ENCODE results near the gene CDC7.
A peak's percentile ranks its signal among the peaks of the same experiment; 100 is the strongest.
"Not testable (repeated sequence)": the region's sequence is repeated elsewhere in the genome, so short reads cannot be mapped to it uniquely, and the experiment has no call there.

The CDC7 gene

DNA sequence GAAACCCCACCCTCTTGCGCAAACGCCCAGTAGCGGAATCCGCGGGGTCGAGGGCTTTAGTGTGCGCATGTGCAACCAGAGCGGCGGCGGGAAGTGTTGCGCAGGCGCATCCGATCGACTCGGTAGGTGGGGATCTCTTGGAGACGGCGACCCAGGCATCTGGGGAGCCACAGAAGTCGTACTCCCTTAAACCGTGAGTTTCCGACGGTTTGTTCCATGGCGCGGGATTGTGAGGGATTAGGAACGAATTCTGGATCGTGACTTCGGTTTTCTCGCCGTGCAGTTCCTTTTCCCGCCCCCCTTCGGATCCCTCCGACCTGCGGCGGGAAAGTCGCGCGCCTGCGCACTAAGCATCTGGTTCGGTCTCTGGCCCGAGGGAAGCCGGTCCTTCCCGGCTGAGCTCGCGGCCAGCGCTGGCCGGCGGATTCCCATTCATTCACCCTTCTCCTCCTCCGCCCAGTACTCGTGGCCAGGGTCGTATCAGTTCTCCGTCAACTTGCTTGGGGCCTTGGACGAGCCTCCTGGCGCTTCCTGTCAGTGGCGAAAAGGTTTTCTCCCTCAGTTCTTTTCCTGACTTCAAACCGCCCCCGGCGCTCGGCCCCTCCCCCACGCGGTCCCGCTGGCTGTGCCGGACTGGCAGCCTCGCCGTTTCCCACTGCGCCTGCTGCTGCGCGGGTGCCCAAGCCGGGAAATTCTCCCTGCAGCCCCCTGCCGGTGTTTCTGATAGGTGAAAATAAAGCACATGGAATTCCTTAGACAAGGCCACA, at the start of gene CDC7:
Gene CDC7, plus strand, starts transcription at position 96 of the 767 bp plus-strand sequence. CDS start 866 bp downstream, outside the sequence.
- peak; percentile 85 to 98 for DNase-seq

DNA sequence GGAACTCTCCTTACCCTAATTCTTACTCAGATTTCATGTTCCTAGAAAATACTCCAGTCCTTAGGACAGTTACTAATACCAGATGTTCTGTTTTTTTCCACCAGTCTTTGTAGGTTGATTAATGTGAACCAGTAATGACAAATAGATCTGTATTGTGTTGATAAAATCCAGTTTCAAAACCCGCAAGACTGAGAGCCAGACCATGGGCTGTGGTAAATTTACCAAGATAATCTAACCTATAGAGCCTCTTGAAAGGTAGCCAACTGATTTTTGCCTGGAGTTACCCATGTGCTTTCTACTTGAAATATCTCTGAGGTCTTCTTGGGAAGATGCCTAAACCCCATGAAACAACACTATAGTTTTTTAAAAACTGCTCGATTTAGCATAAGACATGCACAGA, 46.5 kb upstream of the CDC7 start:
- DNase-seq = no peak

DNA sequence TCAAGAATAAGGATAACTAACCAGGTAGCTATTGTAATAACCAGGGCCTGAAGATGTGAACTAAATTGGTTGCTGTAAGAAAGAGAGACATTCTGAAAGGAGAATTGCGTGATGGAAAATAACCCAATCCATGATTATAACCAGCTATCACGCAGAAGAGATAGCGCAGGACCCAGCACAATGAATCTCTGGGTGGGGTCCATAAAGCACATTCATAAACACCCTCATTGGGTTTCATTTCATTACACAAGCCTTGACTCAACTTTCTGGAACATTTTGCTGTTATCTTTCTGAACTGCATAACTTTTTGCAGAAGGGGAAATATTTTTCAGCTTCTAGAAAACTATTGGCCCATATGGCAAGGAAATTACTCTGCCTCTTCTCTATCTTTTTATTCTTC, 45.3 kb upstream of the CDC7 start:
- DNase-seq = no peak

DNA sequence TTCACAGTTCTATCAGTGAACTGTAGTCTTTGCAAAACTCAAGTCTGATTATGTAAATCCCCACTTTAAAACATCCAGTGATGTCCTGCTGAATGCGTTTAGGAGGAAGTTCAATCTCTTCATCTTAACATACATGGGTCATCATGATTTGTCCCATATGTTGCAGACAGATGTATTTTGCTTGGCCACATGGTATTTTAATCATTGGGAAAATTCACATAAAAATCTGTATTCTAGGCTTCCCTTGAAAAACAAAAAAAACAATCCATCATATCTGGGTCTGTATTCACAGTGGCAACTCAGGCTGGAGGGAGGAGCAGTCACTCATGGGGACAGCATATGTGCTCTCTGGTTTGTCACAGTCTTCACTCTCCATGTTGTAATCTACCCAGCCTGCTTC, 44.8 kb upstream of the CDC7 start:
- no peak for DNase-seq

DNA sequence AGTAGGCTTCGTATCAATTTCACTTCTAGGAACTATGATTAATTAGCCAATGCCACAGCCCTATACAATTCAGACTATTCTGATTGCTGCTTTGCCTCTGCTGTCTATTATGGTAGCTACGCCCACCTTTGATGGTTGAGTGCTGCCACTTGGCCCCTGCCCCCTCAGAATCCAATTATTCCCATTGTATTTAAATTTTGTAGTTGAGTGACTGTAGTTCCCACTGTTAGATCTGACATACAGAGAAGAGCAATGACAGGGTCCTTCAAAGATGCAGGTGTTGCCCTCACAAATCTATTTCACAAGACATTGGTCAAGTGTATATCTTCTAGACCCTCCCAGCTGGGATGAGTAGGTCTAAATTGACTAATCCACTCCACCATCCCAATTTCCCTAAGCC, 35.3 kb upstream of the CDC7 start:
- DNase-seq = not testable (repeated sequence)

DNA sequence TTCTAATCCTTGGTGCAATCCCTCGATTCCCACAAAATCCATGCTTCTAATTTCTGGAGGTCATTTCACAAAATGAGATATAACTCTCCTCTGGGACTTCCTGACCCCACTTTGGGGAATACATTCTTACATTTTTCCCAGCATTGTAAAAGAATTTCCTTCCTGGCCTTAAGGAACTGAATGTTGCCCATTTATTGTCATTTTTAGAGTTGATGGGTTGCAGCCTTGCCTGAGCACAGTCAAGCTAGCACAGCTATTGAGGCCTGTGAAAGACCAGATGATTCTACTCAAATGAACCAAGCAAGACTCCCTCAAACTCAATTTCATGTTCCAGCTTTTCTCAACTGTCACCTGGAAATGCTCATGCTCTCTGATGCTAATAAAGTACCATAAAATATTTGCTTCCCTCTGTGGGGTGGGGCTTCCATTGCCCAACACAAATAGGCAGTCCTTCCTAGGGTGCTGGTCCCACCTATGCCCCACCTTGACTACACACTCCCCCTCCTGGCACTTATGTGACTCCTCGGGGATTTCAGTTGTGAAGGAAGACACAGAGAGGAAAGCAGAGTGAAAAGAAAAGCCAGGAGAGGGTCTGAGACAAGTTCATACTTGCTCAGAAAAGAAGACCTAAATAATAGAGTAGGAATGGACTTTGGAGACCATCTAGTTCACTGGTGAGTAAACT, 24.0 kb upstream of the CDC7 start:
- DNase-seq = no peak

DNA sequence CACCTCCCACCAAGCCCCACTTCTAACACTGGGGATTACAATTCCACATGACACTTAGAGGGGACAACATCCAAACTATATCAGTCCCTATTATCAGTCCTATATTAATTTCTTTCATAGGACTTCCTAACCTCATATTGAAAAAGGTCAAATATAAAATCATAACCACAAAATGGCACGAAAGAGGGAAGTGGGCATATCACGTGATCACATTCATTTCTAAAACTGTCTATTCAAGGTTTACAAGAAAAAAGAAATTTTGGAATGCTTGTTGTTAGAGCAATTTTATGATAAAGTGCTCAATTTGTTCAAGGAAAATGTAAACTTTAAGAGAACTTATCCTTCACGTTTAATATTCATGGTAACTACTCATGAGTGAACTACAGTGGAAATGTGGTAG, 13.2 kb upstream of the CDC7 start:
- no peak for DNase-seq

DNA sequence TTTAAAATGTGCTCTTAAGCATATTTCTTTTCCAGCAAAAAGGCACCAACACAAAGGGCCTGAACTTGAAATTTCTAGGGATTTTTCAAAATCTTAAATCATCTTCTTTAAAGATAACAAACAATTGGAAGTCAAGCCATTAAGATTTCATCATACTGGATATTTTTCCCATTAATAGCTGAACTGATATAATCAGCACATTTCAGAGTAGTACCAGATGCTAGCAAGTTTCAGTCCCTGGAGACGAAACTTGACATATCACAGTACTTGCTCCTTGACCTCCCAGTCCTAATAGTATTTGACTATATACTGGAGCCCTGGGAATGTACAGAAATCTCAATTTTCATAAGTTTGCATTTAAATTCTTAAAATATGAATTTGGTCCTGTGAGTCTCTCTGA, 10.2 kb upstream of the CDC7 start:
- DNase-seq = no peak

DNA sequence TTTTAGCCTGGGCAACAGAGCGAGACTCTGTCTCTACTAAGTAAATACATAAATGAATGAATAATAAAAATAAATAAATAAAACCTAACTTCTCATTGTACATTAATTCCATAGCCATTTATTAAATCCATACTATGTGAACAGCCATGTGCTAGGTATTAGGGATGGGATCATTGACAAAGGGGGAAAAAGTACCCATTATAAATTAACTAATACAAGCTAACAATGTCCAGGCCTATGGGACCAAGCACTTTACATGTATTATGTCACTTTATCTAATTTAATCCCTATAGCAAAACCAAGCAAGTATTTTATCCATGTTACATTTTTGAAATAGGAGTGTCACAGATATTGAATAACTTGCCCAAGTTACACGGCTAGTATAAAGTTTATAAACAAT, 2.6 kb upstream of the CDC7 start:
- DNase-seq = no peak

DNA sequence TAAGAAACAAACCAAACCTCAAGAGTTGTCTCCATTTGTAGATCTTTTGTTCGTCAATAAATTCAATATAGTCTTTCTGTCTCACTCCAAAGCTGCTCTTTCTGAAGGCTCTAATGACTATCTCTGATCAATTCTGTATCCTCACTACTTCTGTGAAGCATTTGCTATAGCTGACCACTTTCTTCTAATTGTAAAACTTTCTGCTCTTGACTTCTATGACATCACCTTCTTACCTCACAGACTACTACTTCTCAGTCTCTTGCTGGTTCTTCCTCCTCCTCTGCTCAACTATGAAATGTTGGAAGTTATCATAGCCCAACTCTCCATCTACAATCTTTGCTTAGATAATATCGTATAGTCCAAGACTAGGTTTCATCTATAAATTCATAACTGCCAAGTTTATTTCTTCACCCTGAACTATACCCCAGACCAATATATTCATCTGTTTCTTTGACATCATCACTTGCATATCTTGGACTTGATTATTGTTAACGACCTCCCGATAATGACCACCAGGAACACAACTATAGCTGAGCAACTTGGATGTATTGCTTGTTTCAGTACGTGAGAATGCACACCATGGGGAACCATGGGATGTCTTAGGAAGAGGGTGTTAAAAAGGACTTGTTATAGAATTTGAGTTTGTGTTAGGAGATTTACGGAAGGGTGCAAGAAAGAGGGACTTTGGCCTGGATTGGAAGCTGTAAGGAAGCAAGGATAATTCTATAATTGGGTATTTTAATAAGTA, 2.0 kb upstream of the CDC7 start:
- no peak for DNase-seq

DNA sequence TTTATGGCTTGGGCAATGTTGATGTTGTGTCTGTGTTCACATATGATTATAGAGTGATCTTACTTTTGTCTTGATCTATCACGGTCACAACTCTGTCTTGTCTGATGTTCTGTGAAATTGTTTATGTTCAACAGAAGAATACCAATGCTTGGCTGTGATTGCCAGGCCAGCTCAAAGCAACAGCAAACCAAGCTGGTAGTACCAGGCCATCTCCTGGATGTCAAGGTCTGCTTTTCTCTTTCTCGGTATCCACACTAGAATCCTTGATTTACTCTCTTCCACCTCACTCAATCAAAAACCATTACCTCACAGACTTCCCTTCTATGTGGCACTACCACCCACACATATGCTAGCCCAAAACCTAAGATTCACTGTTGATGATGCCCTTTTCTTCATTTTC, 1.3 kb upstream of the CDC7 start:
- DNase-seq = no peak

DNA sequence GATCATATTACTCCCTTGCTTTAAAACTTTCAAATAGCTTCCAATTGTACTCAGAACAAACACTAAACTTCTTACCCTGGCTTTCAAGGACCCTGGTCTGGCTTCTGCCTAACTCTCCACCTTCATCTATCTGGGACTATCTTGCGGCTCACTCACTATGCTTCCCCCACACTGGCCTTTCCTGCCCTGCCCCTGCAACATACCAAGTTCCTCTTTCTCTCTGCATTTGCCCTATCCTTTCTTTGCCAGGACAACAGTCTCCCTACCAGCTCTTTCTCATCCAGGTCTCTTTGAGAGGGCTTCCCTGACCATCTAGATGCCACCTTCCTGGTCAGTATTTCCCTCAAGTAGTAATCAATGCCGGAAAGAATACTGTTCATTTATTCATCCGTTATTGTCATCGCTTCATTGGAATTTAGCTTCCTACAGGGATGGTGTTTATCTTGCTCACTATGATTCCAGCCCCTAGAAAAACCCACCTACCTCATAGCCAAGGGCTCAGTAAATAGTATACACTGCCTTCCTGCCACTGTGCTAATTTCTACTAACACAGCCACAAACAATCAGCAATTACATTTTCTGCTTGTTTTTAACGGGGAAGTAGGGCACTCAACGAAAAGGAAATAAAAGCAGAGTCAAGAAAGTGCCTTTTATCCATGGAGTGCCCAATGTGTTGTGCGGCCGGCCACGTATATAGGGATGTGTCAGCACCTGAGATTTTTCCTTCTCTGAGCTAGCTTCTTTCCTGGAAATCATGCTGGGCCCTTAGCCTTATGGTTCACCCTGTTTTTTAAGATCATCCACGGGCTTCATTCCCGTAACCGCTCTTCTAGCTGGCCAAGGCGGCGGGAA, 521 bp upstream of the CDC7 start:
- DNase-seq = peak in 1 of 2 donors; percentile 13

DNA sequence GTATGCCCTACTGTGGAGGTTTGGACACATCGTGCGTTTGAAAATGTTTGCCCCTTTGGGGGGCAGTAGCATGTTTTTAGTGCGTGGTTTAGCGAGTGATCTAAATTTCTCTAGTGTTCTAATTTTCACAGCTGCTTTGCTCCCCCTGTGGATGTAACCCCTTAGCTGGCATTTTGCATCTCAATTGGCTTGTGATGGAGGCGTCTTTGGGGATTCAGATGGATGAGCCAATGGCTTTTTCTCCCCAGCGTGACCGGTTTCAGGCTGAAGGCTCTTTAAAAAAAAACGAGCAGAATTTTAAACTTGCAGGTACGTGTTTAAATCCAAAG, 836 bp downstream of the CDC7 start:
- DNase-seq = no peak

DNA sequence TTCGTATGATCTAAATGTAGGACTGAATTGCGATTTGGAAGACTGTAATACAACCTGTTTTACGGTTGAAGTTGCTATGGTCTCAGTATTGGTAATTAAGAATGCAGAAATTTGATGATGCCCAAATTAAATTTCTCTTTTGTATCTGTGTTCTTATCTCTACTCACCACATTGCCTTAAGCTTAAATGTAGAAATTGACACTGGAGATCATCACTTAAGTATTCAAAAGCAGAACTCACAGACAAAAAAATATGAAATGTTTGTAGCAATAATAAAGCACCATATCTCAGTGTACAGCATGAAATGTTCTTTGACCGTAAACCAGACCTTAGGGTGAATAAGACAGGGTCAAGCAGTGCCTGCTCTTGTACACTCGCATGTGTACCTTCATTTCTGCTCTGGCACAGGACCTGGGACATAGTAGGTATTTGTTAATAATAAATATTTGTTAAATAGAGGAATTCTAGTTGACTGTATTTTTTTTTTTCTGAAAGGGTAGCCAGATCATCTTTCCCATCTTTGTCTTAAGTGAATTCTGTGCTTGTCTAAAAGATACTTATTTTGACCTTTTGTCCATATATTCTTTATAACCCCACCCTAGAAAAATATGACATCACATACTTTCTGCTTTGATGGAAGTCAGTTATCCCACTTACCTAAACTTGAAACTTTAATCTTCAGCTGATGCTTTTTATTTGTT, 1.5 kb downstream of the CDC7 start:
- DNase-seq = no peak

DNA sequence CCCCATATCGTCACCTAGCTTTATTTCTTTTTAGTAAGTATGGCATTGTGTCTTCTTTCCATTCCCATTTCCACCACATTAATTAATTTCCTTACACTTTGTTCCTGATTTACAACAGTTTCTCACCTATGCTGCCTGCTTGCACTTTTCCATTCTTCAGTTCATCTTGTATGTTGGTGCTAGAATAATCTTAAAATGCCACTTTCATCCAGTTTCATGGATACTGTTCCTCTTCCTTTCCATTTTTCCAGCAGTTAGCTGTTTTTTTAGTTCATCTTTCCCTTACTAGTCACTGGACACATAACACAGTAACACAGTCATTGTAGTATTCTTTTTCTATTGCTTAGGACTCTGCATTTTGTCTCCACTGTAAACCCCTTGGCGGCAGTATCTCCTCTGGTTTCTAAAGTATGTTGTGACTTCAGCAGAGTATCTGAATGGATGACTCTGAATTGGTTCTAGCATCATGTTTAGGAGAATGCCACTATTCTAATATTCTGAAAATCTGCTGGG, 2.1 kb downstream of the CDC7 start:
- DNase-seq = no peak

DNA sequence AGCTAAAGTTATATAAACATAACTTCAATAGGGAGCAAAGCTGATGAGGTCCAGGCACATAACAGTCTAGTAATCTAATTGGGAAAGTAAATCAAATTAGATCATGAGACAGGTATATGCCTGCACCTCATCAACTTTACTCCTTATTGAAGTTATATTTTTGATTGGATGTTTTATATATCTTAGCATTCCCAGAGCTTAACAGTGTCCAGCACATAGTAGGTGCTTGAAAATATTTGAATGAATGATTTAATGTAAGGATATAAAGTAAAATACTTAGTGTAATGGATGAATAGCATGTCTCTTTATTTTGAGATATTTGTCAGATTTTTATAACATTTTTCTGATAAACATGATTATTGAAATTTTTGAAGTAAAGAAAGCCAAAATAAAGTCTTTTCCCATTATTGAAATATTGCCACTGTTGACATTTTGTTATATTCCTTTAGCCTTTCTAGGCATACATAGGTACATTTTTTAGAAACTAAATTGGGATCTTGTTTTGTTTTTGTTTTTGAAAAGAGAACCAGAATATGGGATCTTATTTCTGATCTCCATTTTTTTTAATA, 2.8 kb downstream of the CDC7 start:
- DNase-seq = no peak

DNA sequence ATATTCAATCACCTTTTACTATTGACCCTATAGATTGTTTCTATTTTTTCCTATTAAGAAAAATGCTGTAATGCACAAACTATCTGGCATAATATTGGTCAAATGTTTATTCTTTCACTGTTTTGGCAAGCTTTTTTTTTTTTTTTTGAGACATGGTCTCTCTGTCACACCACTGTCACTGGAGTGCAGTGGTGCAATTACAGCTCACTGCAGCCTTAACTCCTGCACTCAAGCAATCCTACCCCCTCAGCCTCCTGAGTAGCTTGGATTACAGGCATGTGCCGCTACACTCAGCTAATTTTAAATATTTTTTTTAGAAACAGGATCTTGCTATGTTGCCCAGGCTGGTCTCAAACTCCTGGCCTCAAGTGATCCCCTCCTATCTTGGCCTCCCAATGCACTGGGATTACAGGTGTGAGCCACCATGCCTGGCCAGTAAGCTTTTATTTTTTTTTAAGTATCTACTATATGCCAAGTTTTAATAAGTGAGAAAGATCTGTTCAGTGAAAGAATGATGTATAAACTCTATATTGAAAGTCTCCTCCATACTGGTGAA, 3.4 kb downstream of the CDC7 start:
- no peak for DNase-seq

DNA sequence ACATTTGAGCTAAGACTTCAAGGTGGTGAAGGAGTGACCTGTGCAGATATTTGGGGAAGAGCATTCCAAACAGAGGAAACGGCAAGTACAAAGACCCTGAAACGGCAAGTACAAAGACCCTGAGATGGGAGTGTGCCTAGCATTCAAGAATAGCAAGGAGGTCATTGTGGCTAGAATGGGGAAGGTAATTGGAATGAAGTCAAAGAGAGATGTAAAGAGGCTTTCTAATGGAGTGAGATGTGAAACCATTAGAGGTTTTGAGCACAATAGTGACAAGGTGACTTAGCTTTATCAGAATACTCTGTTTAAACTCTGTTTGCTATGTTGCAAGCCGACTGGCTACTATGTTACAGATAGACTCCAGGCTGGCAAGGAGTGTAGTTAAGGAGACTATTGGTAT, 4.4 kb downstream of the CDC7 start:
- DNase-seq = no peak

DNA sequence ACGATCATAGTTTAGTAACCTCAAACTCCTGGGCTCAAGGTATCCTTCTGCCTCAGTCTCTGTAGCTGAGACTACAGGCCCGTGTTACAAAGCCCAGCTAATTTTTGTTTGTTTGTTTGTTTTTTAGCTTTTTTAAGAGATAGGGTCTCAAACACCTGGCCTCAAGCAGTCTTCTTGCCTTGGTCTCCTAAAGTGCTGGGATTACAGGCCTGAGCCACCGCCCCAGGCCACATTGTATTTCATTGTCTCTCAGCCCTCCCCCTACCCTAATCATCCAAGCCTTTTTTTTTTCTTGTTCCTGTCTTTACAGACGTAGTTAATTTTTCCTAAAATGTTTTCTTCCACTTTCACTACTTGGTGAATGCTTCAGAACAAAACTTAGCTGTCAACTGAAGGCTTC, 5.4 kb downstream of the CDC7 start:
- no peak for DNase-seq

DNA sequence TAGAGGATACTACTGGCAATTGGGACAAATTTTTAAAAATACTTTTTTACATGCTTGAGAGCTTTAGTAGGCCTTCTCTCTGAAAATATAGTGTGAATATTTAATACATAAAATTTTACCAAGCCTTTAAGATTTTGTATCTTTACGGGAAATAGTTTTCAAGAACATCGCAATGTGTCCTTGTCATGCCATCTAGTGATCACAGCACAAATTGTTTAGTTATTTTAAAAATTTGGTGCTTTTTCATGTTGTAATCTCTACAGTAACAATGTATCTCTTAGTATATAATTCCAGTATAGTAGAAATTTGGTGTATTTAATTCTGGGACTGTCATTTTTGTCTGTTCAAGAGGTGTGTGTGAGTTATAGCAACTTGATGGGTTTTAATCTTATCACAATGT, 6.7 kb downstream of the CDC7 start:
- DNase-seq = no peak

DNA sequence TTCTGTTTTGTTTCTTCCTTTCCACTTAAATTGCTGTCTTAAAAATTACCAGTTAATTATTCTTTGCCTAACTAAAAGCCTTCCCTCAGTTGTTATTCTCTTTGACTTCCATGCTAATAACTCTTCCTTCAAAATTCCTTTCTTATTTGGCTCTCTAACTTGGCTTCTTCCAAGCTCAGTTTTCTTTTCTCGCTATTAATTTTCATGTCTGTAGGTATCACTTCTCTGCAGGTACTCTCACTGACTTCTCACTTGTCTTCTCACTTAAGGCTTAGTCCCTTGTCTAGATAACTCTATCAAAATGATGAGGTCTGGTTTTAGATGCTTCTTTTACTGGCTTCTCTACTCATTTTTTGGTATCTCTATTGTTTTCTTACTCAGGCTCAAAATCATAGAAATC, 10.1 kb downstream of the CDC7 start:
- no peak for DNase-seq

DNA sequence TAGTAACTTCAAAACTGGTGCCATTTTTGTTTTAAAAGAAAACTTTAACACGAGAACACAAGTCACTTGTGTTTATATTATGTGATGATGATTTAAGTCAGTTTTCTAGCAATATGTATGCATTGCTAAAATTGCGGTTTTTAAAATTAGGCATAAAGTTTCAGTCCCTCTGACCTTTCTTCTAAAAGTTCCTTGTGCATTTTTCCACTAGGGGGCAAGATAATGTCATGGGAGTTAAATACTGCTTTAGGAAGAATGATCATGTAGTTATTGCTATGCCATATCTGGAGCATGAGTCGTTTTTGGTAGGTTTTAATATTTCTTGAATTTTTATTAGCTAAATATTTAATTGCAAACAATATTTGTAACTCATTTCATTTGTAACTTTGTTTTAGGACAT, 10.7 kb downstream of the CDC7 start:
- DNase-seq = no peak

Data from bone marrow (tissue), 2 donors.